Hepatocyte (in vitro differentiated cells): ENCODE data around the gene PRLH. TPM values are rescaled to one million over a fixed set of nuclear protein-coding genes. Genes with fewer than 3 reads are reported as not detected.
A peak's percentile ranks its signal among the peaks of the same experiment; 100 is the strongest.
"Not testable (repeated sequence)": the region's sequence is repeated elsewhere in the genome, so short reads cannot be mapped to it uniquely, and the experiment has no call there.

Source experiments
- DNase-seq: peaks from one replicate; pipeline ENCODE4 v3.0.0-alpha.2; 2016; ENCODE audit warnings: low spot score
- H2AFZ ChIP-seq: fragments of 200-600 bp; sonication (generic); 2 replicates; pipeline ENCODE4 v1.6.0; 2016; ENCODE audit warnings: antibody characterized with exemption, mild to moderate bottlenecking
- H3K27ac ChIP-seq: fragments of 200-600 bp; sonication (generic); 2 replicates; pipeline ENCODE4 v1.5.1; 2016; ENCODE audit warnings: mild to moderate bottlenecking
- H3K27me3 ChIP-seq: fragments of 200-600 bp; sonication (generic); 2 replicates; pipeline ENCODE4 v1.6.1; 2016
- H3K36me3 ChIP-seq: fragments of 200-600 bp; sonication (generic); replicated peaks from 2 replicates; pipeline ENCODE4 v1.5.1; 2016; ENCODE audit warnings: low read depth; ENCODE audit not compliant: insufficient read depth
- H3K4me1 ChIP-seq: fragments of 200-600 bp; sonication (generic); 2 replicates; pipeline ENCODE4 v1.5.1; 2016; ENCODE audit warnings: mild to moderate bottlenecking, moderate library complexity; ENCODE audit not compliant: insufficient read depth
- H3K4me2 ChIP-seq: fragments of 200-600 bp; sonication (generic); 2 replicates; pipeline ENCODE4 v1.6.0; 2016
- H3K4me3 ChIP-seq: fragments of 200-600 bp; sonication (generic); 2 replicates; pipeline ENCODE4 v1.5.1; 2016; ENCODE audit warnings: mild to moderate bottlenecking
- H3K79me2 ChIP-seq: fragments of 200-600 bp; sonication (generic); 2 replicates; pipeline ENCODE4 v1.6.0; 2017; ENCODE audit warnings: mild to moderate bottlenecking
- H3K9me2 ChIP-seq: fragments of 200-600 bp; sonication (generic); replicated peaks from 2 replicates; pipeline ENCODE4 v1.6.0; 2017; ENCODE audit warnings: mild to moderate bottlenecking; ENCODE audit not compliant: insufficient read depth
- H3K9me3 ChIP-seq: fragments of 200-600 bp; sonication (generic); 2 replicates; pipeline ENCODE4 v1.5.1; 2016; ENCODE audit warnings: low read depth, mild to moderate bottlenecking
- H4K20me1 ChIP-seq: fragments of 200-600 bp; sonication (generic); 2 replicates; pipeline ENCODE4 v1.6.0; 2016; ENCODE audit warnings: mild to moderate bottlenecking; ENCODE audit not compliant: insufficient read depth, poor library complexity, severe bottlenecking
- CTCF ChIP-seq: fragments of 200-600 bp; sonication (generic); IDR thresholded peaks from 2 replicates; pipeline ENCODE4 v1.5.1; 2016; ENCODE audit warnings: antibody characterized with exemption, mild to moderate bottlenecking; ENCODE audit not compliant: poor library complexity
- EZH2 ChIP-seq: fragments of 200-600 bp; sonication (generic); IDR thresholded peaks from 2 replicates; pipeline ENCODE4 v1.6.1; 2016; ENCODE audit warnings: antibody characterized with exemption, mild to moderate bottlenecking, borderline replicate concordance
- EZH2phosphoT487 ChIP-seq: fragments of 200-600 bp; sonication (generic); IDR thresholded peaks from one replicate; pipeline ENCODE4 v1.6.1; 2018; ENCODE audit warnings: antibody characterized with exemption, mild to moderate bottlenecking, low read depth, moderate library complexity; ENCODE audit not compliant: unreplicated experiment, severe bottlenecking
- WGBS: methylation state at CpG from one replicate; pipeline ENCODE4 v1.1.6; 2016; ENCODE audit warnings: low lambda C conversion rate; ENCODE audit errors: missing lambda C conversion rate; 5-methylcytosine and 5-hydroxymethylcytosine counted together
- polyA plus RNA-seq: library from polyadenylated mRNA; unstranded; fragments of >200 nt; fragmentation: Nextera tagmentation; extraction: Ambion mirVana; gene quantifications from 2 replicates; pipeline ENCODE4 v1.2.1, GENCODE V29; 2016
- total RNA-seq: library from RNA; depleted of rRNA; stranded (reverse); fragments of >200 nt; gene quantifications from 2 replicates; pipeline ENCODE4 v1.2.3, GENCODE V29; 2014

PRLH gene
- total and polyA plus RNA-seq, 2 experiments from 2014 or later: not detected

- TF ChIP-seq EZH2phosphoT487 (no peak), CTCF (peak; percentile 25)
- 89% methylated on average over 9 of the region's 9 CpGs for WGBS
- peaks cover 29% of the 10 kb centered on the region for H3K4me1 ChIP-seq
- H3K4me3 ChIP-seq: no peak overlapping the region
- no peaks in the 10 kb centered on the region for H3K79me2 ChIP-seq
- no peaks in the 10 kb centered on the region for H4K20me1 ChIP-seq
- no peak overlapping the region for H3K27ac ChIP-seq
- no peak overlapping the region for H3K4me2 ChIP-seq
- H3K27me3 ChIP-seq: no peaks in the 10 kb centered on the region
- H3K9me3 ChIP-seq: no peaks in the 10 kb centered on the region
- no peak for DNase-seq
- no peaks in the 10 kb centered on the region for H3K9me2 ChIP-seq
- no peak overlapping the region for H2AFZ ChIP-seq
- no peaks in the 10 kb centered on the region for H3K36me3 ChIP-seq
Observed at GRCh38 chr2:237604960-237605359, 38.6 kb downstream of the PRLH start.

- not testable (repeated sequence) for H3K27ac ChIP-seq, H3K4me3 ChIP-seq, H3K27me3 ChIP-seq, DNase-seq, H3K36me3 ChIP-seq, H3K9me2 ChIP-seq, H3K79me2 ChIP-seq, H2AFZ ChIP-seq, H4K20me1 ChIP-seq, H3K9me3 ChIP-seq, H3K4me2 ChIP-seq
- H3K4me1 ChIP-seq: peaks cover 16% of the 10 kb centered on the region
- 100% methylated on average over 4 of the region's 4 CpGs for WGBS
Observed at GRCh38 chr2:237606522-237606921, 40.1 kb downstream of the PRLH start.

GRCh38 chr2:237612527-237613357 lies 46.4 kb downstream of the PRLH start:
- DNase-seq: no peak
- Histone ChIP-seq H4K20me1 (no peaks in the 10 kb centered on the region), H3K9me2 (no peaks in the 10 kb centered on the region), H3K79me2 (no peaks in the 10 kb centered on the region), H3K4me2 (no peak overlapping the region), H3K4me3 (no peak overlapping the region), H3K4me1 (peaks cover 39% of the 10 kb centered on the region), H2AFZ (no peak overlapping the region), H3K36me3 (no peaks in the 10 kb centered on the region), H3K27ac (no peak overlapping the region), H3K27me3 (no peaks in the 10 kb centered on the region), H3K9me3 (no peaks in the 10 kb centered on the region)
- TF ChIP-seq CTCF (no peak), EZH2 (no peak), EZH2phosphoT487 (no peak)
- 85% methylated on average over 10 of the region's 10 CpGs for WGBS

- peak overlapping the region; percentile 70 for H3K27ac ChIP-seq
Observed at GRCh38 chr2:237613679-237614078, 47.3 kb downstream of the PRLH start.

More at GRCh38 chr2:237613679-237614078, 47.3 kb downstream of the PRLH start:
- no peaks in the 10 kb centered on the region for H4K20me1 ChIP-seq
- H3K27me3 ChIP-seq: no peaks in the 10 kb centered on the region
- H3K9me2 ChIP-seq: no peaks in the 10 kb centered on the region
- no peak for TF ChIP-seq CTCF
- TF ChIP-seq EZH2phosphoT487: no peak
- no peak for TF ChIP-seq EZH2
- no peaks in the 10 kb centered on the region for H3K36me3 ChIP-seq
- H3K4me1 ChIP-seq: peaks cover 39% of the 10 kb centered on the region
- DNase-seq: no peak
- H3K79me2 ChIP-seq: no peaks in the 10 kb centered on the region
- H3K4me3 ChIP-seq: no peak overlapping the region
- H3K4me2 ChIP-seq: no peak overlapping the region
- H2AFZ ChIP-seq: no peak overlapping the region
- H3K9me3 ChIP-seq: no peaks in the 10 kb centered on the region
